MCF 10A (cell line): ENCODE measurements around the gene PTPRU. TPM values are rescaled to one million over a fixed set of nuclear protein-coding genes. Genes with fewer than 3 reads are reported as not detected.

Experiments
- BruUV-seq: library from RNA; stranded (reverse); fragments of 400-500 nt; replicated peaks from 2 replicates; lab custom pipeline; 2021; lab: Mats Ljungman, UMichigan
- CTCF ChIA-PET: fragments of 300-600 bp; sonication (Branson Sonifier 250); formaldehyde crosslinking; extraction: SDS; loops from one replicate; lab custom pipeline; 2021; ENCODE audit warnings: antibody characterized with exemption, inconsistent platforms; lab: Yijun Ruan, JAX
- POLR2A ChIA-PET: fragments of 300-600, 350-650 bp; sonication (Branson Sonifier 250); formaldehyde crosslinking; extraction: SDS; loops from one replicate; lab custom pipeline; 2020; ENCODE audit warnings: antibody characterized with exemption, inconsistent platforms; lab: Yijun Ruan, JAX
- DNase-seq: peaks from one replicate; pipeline ENCODE4 v3.0.0-alpha.2; 2018; ENCODE audit not compliant: unreplicated experiment
- H3K27ac Mint-ChIP-seq: one replicate; pipeline ENCODE4 v1.8.0; 2022; ENCODE audit warnings: mild to moderate bottlenecking, low read depth, mixed read lengths; ENCODE audit not compliant: unreplicated experiment
- H3K27me3 Mint-ChIP-seq: one replicate; pipeline ENCODE4 v1.8.0; 2022; ENCODE audit warnings: mixed read lengths; ENCODE audit not compliant: insufficient read depth, unreplicated experiment
- H3K36me3 Mint-ChIP-seq: one replicate; pipeline ENCODE4 v1.8.0; 2022; ENCODE audit warnings: mild to moderate bottlenecking, moderate library complexity, mixed read lengths; ENCODE audit not compliant: insufficient read depth, unreplicated experiment
- H3K4me1 Mint-ChIP-seq: one replicate; pipeline ENCODE4 v1.8.0; 2022; ENCODE audit warnings: mixed read lengths; ENCODE audit not compliant: insufficient read depth, unreplicated experiment
- H3K4me3 Mint-ChIP-seq: one replicate; pipeline ENCODE4 v1.8.0; 2022; ENCODE audit warnings: mild to moderate bottlenecking, moderate library complexity, mixed read lengths; ENCODE audit not compliant: unreplicated experiment
- H3K9me3 Mint-ChIP-seq: one replicate; pipeline ENCODE4 v1.8.0; 2022; ENCODE audit warnings: mixed read lengths; ENCODE audit not compliant: unreplicated experiment
- CTCF ChIP-seq: fragments of 200-600 bp; IDR thresholded peaks from one replicate; pipeline ENCODE4 v1.8.0; 2022; ENCODE audit warnings: antibody characterized with exemption, mild to moderate bottlenecking; ENCODE audit not compliant: unreplicated experiment
- intact Hi-C: fragments of 100-400 bp; cut with micrococcal nuclease; formaldehyde crosslinking; loops from 2 replicates; pipeline ENCODE4 v1.14.1; 2022
- total RNA-seq: library from RNA; stranded (reverse); gene quantifications from 2 replicates; pipeline ENCODE4 v1.2.3, GENCODE V29; 2022

PTPRU gene
- total RNA-seq, 1 experiment from 2014 or later = 24.1 TPM

- ChIA-PET CTCF (interaction anchor here (0.6 to 1.3 kb wide), 5 partner anchors 14 to 1437 kb away, joined by 3 read pairs; no protein-coding TSS in a partner anchor), POLR2A (interaction anchor here (0.5 to 1.5 kb wide), 5 partner anchors 26 to 1309 kb away, joined by 3 to 14 read pairs (median 4); no protein-coding TSS in a partner anchor)
- Mint-ChIP-seq H3K27ac (no peak overlapping the region), H3K9me3 (no peaks in the 10 kb centered on the region), H3K27me3 (no peaks in the 10 kb centered on the region), H3K4me1 (peaks cover 18% of the 10 kb centered on the region), H3K4me3 (no peak overlapping the region), H3K36me3 (peaks cover 20% of the 10 kb centered on the region)
- BruUV-seq = no TSS peak
- DNase-seq = no peak
- no peak for TF ChIP-seq CTCF
- intact Hi-C loops = no loop called here
These were observed 34.7 kb downstream of the PTPRU start for GRCh38 chr1:29270929-29271521.

- TF ChIP-seq CTCF = no peak
- H3K36me3 Mint-ChIP-seq = peaks cover 27% of the 10 kb centered on the region
- H3K4me1 Mint-ChIP-seq = peaks cover 18% of the 10 kb centered on the region
- no peaks in the 10 kb centered on the region for H3K9me3 Mint-ChIP-seq
- no peaks in the 10 kb centered on the region for H3K27me3 Mint-ChIP-seq
- ChIA-PET POLR2A (interaction anchor here (0.5 to 1.5 kb wide), 5 partner anchors 28 to 1308 kb away, joined by 3 to 14 read pairs (median 3); no protein-coding TSS in a partner anchor), CTCF (interaction anchor here (0.8 to 1.0 kb wide), 2 partner anchors 14 to 1437 kb away, joined by 3 read pairs; no protein-coding TSS in a partner anchor)
- DNase-seq = peak; percentile 70
- intact Hi-C loops = no loop called here
- peak overlapping the region; percentile 33 for H3K4me3 Mint-ChIP-seq
- no TSS peak for BruUV-seq
- H3K27ac Mint-ChIP-seq = peak overlapping the region; percentile 76
These were observed 35.4 kb downstream of the PTPRU start for GRCh38 chr1:29271724-29272123.

GRCh38 chr1:29272147-29272907, 36.0 kb downstream of the PTPRU start:
- no peak for TF ChIP-seq CTCF
- intact Hi-C loops = no loop called here
- POLR2A ChIA-PET = interaction anchor here (0.7 to 1.5 kb wide), 3 partner anchors 33 to 820 kb away, joined by 3 to 14 read pairs (median 3); no protein-coding TSS in a partner anchor
- Mint-ChIP-seq H3K27me3 (no peaks in the 10 kb centered on the region), H3K36me3 (peaks cover 33% of the 10 kb centered on the region), H3K4me1 (peaks cover 18% of the 10 kb centered on the region), H3K9me3 (no peaks in the 10 kb centered on the region), H3K4me3 (peak overlapping the region; percentile 33), H3K27ac (peak overlapping the region; percentile 76)
- no TSS peak for BruUV-seq
- no peak for DNase-seq
- CTCF ChIA-PET = interaction anchor here (1.0 kb wide), 1 partner anchor 1436 kb away, joined by 3 read pairs; no protein-coding TSS in a partner anchor

GRCh38 chr1:29275435-29275834, 39.1 kb downstream of the PTPRU start:
- intact Hi-C loops = no loop called here
- H3K36me3 Mint-ChIP-seq = peaks cover 53% of the 10 kb centered on the region
- ChIA-PET POLR2A (no interaction called here), CTCF (interaction anchor here (0.6 kb wide), 1 partner anchor 629 kb away, joined by 5 read pairs; no protein-coding TSS in a partner anchor)
- no peak for DNase-seq
- H3K4me1 Mint-ChIP-seq = peaks cover 21% of the 10 kb centered on the region
- H3K27me3 Mint-ChIP-seq = no peaks in the 10 kb centered on the region
- no peak for TF ChIP-seq CTCF
- no peak overlapping the region for H3K4me3 Mint-ChIP-seq
- H3K9me3 Mint-ChIP-seq = no peaks in the 10 kb centered on the region
- BruUV-seq = no TSS peak
- H3K27ac Mint-ChIP-seq = no peak overlapping the region
